Measurements from ENCODE around the gene ARHGEF7.

GRCh38 chr13:111145506-111145905 lies 30.4 kb downstream of the ARHGEF7 start:
- TF ChIP-seq EP300 (IDR thresholded peaks at IDR 0.05) (no peak), CTCF (IDR thresholded peaks at IDR 0.05) (no peak), POLR2A (IDR thresholded peaks at IDR 0.05) (no peak)

All from stomach (tissue), 4 donors.